Stomach (tissue), 9 donors: ENCODE results near the gene KIAA2012. TPM values are rescaled to one million over a fixed set of nuclear protein-coding genes. Genes with fewer than 3 reads are reported as not detected.

ENCODE experiments used
- DNase-seq, 2 donors: peaks; one replicate each; pipeline versions ENCODE4 v3.0.0 to v3.0.0-alpha.2; 2013 to 2019
- H3K27ac ChIP-seq, 5 donors: fragments of 200-600 bp in 4 of 5; sonication (generic) in 4 of 5; one replicate each; pipeline ENCODE4 v1.5.1; 2013 to 2019; ENCODE audit warnings: mild to moderate bottlenecking in 1 of 5, moderate library complexity in 1 of 5
- H3K27me3 ChIP-seq, 3 donors: fragments of 200-600 bp; sonication (generic); one replicate each; pipeline ENCODE4 v1.5.1; 2017 to 2019; ENCODE audit warnings: mixed run types in 1 of 3
- H3K36me3 ChIP-seq, 4 donors: fragments of 200-600 bp; sonication (generic); 1 replicate in 3 of 4; 2 replicates in 1 of 4; pipeline ENCODE4 v1.5.1; 2016 to 2019
- H3K4me1 ChIP-seq, 4 donors: fragments of 200-600 bp; sonication (generic); one replicate each; pipeline ENCODE4 v1.5.1; 2016 to 2019
- H3K4me3 ChIP-seq, 4 donors: fragments of 200-600 bp; sonication (generic) in 3 of 4; one replicate each; pipeline ENCODE4 v1.5.1; 2016 to 2019; ENCODE audit warnings: mild to moderate bottlenecking in 1 of 4
- H3K9me3 ChIP-seq, 4 donors: fragments of 200-600 bp; sonication (generic); one replicate each; pipeline ENCODE4 v1.5.1; 2016 to 2019
- EP300 ChIP-seq: sonication (generic); formaldehyde crosslinking; IDR thresholded peaks from one replicate; pipeline ENCODE4 v1.6.1; 2017; ENCODE audit warnings: antibody characterized with exemption
- POLR2A ChIP-seq, 4 donors: fragments of 450-650 bp; IDR thresholded peaks; one replicate each; pipeline ENCODE4 v1.6.1; 2016; ENCODE audit warnings: antibody characterized with exemption in 4 of 4, control low read depth in 2 of 4, mild to moderate bottlenecking in 1 of 4, moderate library complexity in 1 of 4
- POLR2AphosphoS5 ChIP-seq, 3 donors: sonication (generic); formaldehyde crosslinking; IDR thresholded peaks; one replicate each; pipeline ENCODE4 v1.6.1; 2016; ENCODE audit warnings: antibody characterized with exemption in 3 of 3
- WGBS, 5 donors: extraction: QIAGEN DNeasy Blood & Tissue Kit in 3 of 5; methylation state at CpG; one replicate each; pipeline versions ENCODE4 v1.1.5 to v1.1.7; 2013 to 2018; 5-methylcytosine and 5-hydroxymethylcytosine counted together
- intact Hi-C: fragments of 100-400 bp; cut with DNase I; formaldehyde crosslinking; loops from one replicate; pipeline ENCODE4 v1.15.1; 2023; ENCODE audit warnings: low total_unique reads
- polyA plus RNA-seq, 3 donors: library from polyadenylated mRNA; stranded (reverse); fragments of 200-250 nt; gene quantifications; one replicate each; pipeline ENCODE4 v1.2.3, GENCODE V29; 2013
- total RNA-seq, 5 donors: library from RNA; depleted of rRNA; stranded (reverse); fragments of >200 nt; gene quantifications; one replicate each; pipeline versions ENCODE4 v1.1.0 to v1.2.3, GENCODE V29; 2014 to 2016
- TF ChIP-seq, protein P1 (sequence below), 7 experiments: fragments of 450-650 bp in 4 of 7; fragments of 200-600 bp in 3 of 7; sonication (generic) in 3 of 7; IDR thresholded peaks; one replicate each; pipeline ENCODE4 v1.5.1; 2016 to 2019; ENCODE audit warnings: antibody characterized with exemption in 7 of 7, control low read depth in 2 of 7, mild to moderate bottlenecking in 1 of 7
- donor health status: healthy with polysubstance abuse.
- donor health status: Bipolar disorder and iron deficiency.
- donor health status: healthy.

KIAA2012 gene
- total and polyA plus RNA-seq, 8 donors, result 0.03 to 0.18 TPM; not detected in 6

DNA sequence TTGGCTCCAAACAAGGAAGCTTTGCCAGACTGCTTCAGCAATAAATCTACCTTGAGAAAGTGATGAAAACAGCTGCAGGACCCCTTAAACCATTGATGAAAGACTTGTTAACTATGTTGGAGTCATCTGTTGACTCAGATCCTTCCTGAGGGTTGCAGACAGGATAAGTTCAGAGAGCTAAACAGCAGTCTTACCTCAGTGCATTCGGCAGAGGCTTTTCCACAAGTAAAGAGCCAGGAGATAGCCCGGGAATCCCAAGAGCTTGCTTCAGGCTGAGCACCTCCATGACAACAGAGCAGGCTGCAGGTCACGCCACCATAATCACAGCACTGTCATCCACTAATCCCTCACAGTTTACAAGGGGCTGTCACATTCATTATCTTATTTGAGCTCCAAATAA lies 23.7 kb downstream of the KIAA2012 start:
- Histone ChIP-seq H3K4me3 (no peak overlapping the region), H3K4me1 (no peaks in the 10 kb centered on the region), H3K27ac (no peak overlapping the region), H3K36me3 (no peaks in the 10 kb centered on the region), H3K27me3 (no peaks in the 10 kb centered on the region), H3K9me3 (no peaks in the 10 kb centered on the region)
- 54 to 95% (median 63%) methylated on average over 3 of the region's 3 CpGs for WGBS, 5 donors
- intact Hi-C loops, result no loop called here
- no peak for DNase-seq
- TF ChIP-seq, protein P1, sequence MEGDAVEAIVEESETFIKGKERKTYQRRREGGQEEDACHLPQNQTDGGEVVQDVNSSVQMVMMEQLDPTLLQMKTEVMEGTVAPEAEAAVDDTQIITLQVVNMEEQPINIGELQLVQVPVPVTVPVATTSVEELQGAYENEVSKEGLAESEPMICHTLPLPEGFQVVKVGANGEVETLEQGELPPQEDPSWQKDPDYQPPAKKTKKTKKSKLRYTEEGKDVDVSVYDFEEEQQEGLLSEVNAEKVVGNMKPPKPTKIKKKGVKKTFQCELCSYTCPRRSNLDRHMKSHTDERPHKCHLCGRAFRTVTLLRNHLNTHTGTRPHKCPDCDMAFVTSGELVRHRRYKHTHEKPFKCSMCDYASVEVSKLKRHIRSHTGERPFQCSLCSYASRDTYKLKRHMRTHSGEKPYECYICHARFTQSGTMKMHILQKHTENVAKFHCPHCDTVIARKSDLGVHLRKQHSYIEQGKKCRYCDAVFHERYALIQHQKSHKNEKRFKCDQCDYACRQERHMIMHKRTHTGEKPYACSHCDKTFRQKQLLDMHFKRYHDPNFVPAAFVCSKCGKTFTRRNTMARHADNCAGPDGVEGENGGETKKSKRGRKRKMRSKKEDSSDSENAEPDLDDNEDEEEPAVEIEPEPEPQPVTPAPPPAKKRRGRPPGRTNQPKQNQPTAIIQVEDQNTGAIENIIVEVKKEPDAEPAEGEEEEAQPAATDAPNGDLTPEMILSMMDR (IDR thresholded peaks at IDR 0.05), result no peak
- TF ChIP-seq POLR2A (IDR thresholded peaks at IDR 0.05) (no peak), EP300 (no peak), POLR2AphosphoS5 (IDR thresholded peaks at IDR 0.05) (no peak)

- Histone ChIP-seq H3K27ac (no peak overlapping the region), H3K9me3 (no peaks in the 10 kb centered on the region), H3K36me3 (no peaks in the 10 kb centered on the region), H3K4me3 (no peak overlapping the region), H3K4me1 (no peaks in the 10 kb centered on the region), H3K27me3 (no peaks in the 10 kb centered on the region)
- TF ChIP-seq, protein P1 (IDR thresholded peaks at IDR 0.05), result no peak
- TF ChIP-seq EP300 (no peak), POLR2AphosphoS5 (IDR thresholded peaks at IDR 0.05) (no peak), POLR2A (IDR thresholded peaks at IDR 0.05) (no peak)
- intact Hi-C loops, result no loop called here
- no peak for DNase-seq
- 82 to 87% (median 86%) methylated on average over 3 of the region's 3 CpGs for WGBS, 5 donors
Observed at GRCh38 chr2:202098291-202098690, 25.2 kb downstream of the KIAA2012 start.

- TF ChIP-seq POLR2AphosphoS5 (IDR thresholded peaks at IDR 0.05), result no peak
- no peak for TF ChIP-seq POLR2A (IDR thresholded peaks at IDR 0.05)
- TF ChIP-seq, protein P1 (IDR thresholded peaks at IDR 0.05), result no peak
- TF ChIP-seq EP300, result no peak
- Histone ChIP-seq H3K27me3 (no peaks in the 10 kb centered on the region), H3K4me3 (no peak overlapping the region), H3K4me1 (no peaks in the 10 kb centered on the region), H3K36me3 (no peaks in the 10 kb centered on the region), H3K9me3 (no peaks in the 10 kb centered on the region), H3K27ac (no peak overlapping the region)
- WGBS, 5 donors, result 73 to 86% (median 79%) methylated on average over 7 of the region's 7 CpGs
- no peak for DNase-seq
- intact Hi-C loops, result no loop called here
Observed at GRCh38 chr2:202099515-202099914, 26.5 kb downstream of the KIAA2012 start.

DNA sequence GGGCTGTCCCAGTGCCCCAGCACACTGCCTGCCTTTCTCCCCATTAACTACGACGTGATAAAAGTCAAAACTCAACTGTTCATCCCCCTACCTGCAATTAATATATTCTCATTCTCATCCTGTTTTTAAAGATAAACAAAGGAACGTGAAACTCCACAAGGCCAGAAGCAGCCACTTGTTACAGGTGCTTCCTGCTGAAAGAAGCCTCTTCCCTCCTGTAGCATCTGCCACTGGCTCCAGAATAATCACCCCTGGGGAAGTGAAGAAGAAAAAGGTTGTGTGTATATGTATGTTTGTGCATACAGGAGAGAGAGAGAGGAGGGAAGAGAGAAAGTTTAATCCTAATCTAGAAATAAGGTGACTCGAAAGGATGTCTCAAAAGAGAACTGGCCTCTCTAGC lies 27.1 kb downstream of the KIAA2012 start:
- Histone ChIP-seq H3K27me3 (no peaks in the 10 kb centered on the region), H3K36me3 (no peaks in the 10 kb centered on the region), H3K27ac (no peak overlapping the region), H3K4me1 (no peaks in the 10 kb centered on the region), H3K4me3 (no peak overlapping the region), H3K9me3 (no peaks in the 10 kb centered on the region)
- WGBS, 5 donors, result 72 to 77% (median 74%) methylated on average over 4 of the region's 4 CpGs
- no peak for TF ChIP-seq POLR2AphosphoS5 (IDR thresholded peaks at IDR 0.05)
- TF ChIP-seq EP300, result no peak
- TF ChIP-seq POLR2A (IDR thresholded peaks at IDR 0.05), result no peak
- TF ChIP-seq, protein P1 (IDR thresholded peaks at IDR 0.05), result no peak
- intact Hi-C loops, result no loop called here
- DNase-seq, result no peak
